AG04450 (cell line): ENCODE data around the gene SMIM15. TPM values are rescaled to one million over a fixed set of nuclear protein-coding genes. Genes with fewer than 3 reads are reported as not detected.

ENCODE experiments used
- CTCF ChIA-PET: fragments of 300-600, 350-600 bp; formaldehyde crosslinking; extraction: SDS; loops from one replicate; lab custom pipeline; 2022; ENCODE audit warnings: antibody characterized with exemption, inconsistent platforms; lab: Charles Lee
- POLR2A ChIA-PET: fragments of 350-600 bp; formaldehyde crosslinking; extraction: SDS; loops from one replicate; lab custom pipeline; 2021; ENCODE audit warnings: antibody characterized with exemption, inconsistent platforms; lab: Yijun Ruan, JAX
- DNase-seq: peaks from one replicate; pipeline ENCODE4 v3.0.0-alpha.2; 2011; ENCODE audit warnings: low read depth, low spot score
- H3K27ac ChIP-seq: one replicate; pipeline ENCODE4 v1.5.1; 2012; ENCODE audit warnings: low read depth, low read length, control low read depth
- H3K27me3 ChIP-seq: one replicate; pipeline ENCODE4 v1.6.0; 2012; ENCODE audit warnings: low read length; ENCODE audit not compliant: control insufficient read depth, insufficient read depth
- H3K4me3 ChIP-seq: 2 replicates; pipeline ENCODE4 v1.5.1; 2011; ENCODE audit warnings: mild to moderate bottlenecking, low read depth, low read length, control low read depth
- H3K9me3 ChIP-seq: 2 replicates; pipeline ENCODE4 v1.5.1; 2012; ENCODE audit warnings: low read length; ENCODE audit not compliant: control insufficient read depth, insufficient read depth
- CTCF ChIP-seq: IDR thresholded peaks from 2 replicates; pipeline ENCODE4 v1.5.1; 2011; ENCODE audit warnings: low read depth, low read length, control low read depth, inconsistent platforms
- polyA plus RNA-seq: library from polyadenylated mRNA; depleted of rRNA; stranded (reverse); fragments of >200 nt; gene quantifications from 2 replicates; pipeline ENCODE4 v1.2.3, GENCODE V29; 2011

SMIM15 gene
- polyA plus RNA-seq, 1 experiment = 88.2 TPM

GRCh38 chr5:61130289-61130688 is 32.0 kb downstream of the SMIM15 start:
- H3K27me3 ChIP-seq = no peaks in the 10 kb centered on the region
- DNase-seq = no peak
- no peak overlapping the region for H3K27ac ChIP-seq
- POLR2A ChIA-PET = no interaction called here
- no peaks in the 10 kb centered on the region for H3K9me3 ChIP-seq
- H3K4me3 ChIP-seq = no peak overlapping the region
- CTCF ChIA-PET = no interaction called here
- TF ChIP-seq CTCF = no peak

- POLR2A ChIA-PET = no interaction called here
- CTCF ChIA-PET = no interaction called here
- H3K4me3 ChIP-seq = no peak overlapping the region
- no peaks in the 10 kb centered on the region for H3K9me3 ChIP-seq
- H3K27me3 ChIP-seq = no peaks in the 10 kb centered on the region
- no peak overlapping the region for H3K27ac ChIP-seq
- DNase-seq = no peak
- no peak for TF ChIP-seq CTCF
These were observed 39.1 kb downstream of the SMIM15 start for GRCh38 chr5:61123145-61123544.

GRCh38 chr5:61120534-61120933 is 41.7 kb downstream of the SMIM15 start:
- POLR2A ChIA-PET = no interaction called here
- no peak for DNase-seq
- CTCF ChIA-PET = no interaction called here
- Histone ChIP-seq H3K4me3 (no peak overlapping the region), H3K27ac (no peak overlapping the region), H3K9me3 (no peaks in the 10 kb centered on the region), H3K27me3 (no peaks in the 10 kb centered on the region)
- no peak for TF ChIP-seq CTCF

GRCh38 chr5:61119066-61119465 is 43.2 kb downstream of the SMIM15 start:
- ChIA-PET POLR2A (no interaction called here), CTCF (no interaction called here)

GRCh38 chr5:61115968-61116367 is 46.3 kb downstream of the SMIM15 start:
- Histone ChIP-seq H3K27ac (no peak overlapping the region), H3K27me3 (no peaks in the 10 kb centered on the region), H3K9me3 (no peaks in the 10 kb centered on the region), H3K4me3 (no peak overlapping the region)
- DNase-seq = no peak
- POLR2A ChIA-PET = no interaction called here
- CTCF ChIA-PET = interaction anchor here (1.5 kb wide), 1 partner anchor 60 kb away, joined by 3 read pairs; no protein-coding TSS in a partner anchor
- no peak for TF ChIP-seq CTCF

More at GRCh38 chr5:61119066-61119465, 43.2 kb downstream of the SMIM15 start:
- no peak overlapping the region for H3K4me3 ChIP-seq
- TF ChIP-seq CTCF = no peak
- H3K27me3 ChIP-seq = no peaks in the 10 kb centered on the region
- H3K27ac ChIP-seq = no peak overlapping the region
- H3K9me3 ChIP-seq = no peaks in the 10 kb centered on the region
- DNase-seq = no peak
